OCI-LY7 (cell line): ENCODE data around the gene KCNQ1. TPM values are rescaled to one million over a fixed set of nuclear protein-coding genes. Genes with fewer than 3 reads are reported as not detected.

Experiments
- BruUV-seq: library from RNA; stranded (reverse); fragments of 400-500 nt; replicated peaks from 2 replicates; lab custom pipeline; 2021; lab: Mats Ljungman, UMichigan
- CTCF ChIA-PET: fragments of 300-600 bp; sonication (Branson Sonifier 250); formaldehyde crosslinking; loops from one replicate; lab custom pipeline; 2022; ENCODE audit warnings: antibody characterized with exemption; ENCODE audit not compliant: unreplicated experiment; lab: Charles Lee
- POLR2A ChIA-PET: fragments of 300-600 bp; sonication (Branson Sonifier 250); formaldehyde crosslinking; loops from one replicate; lab custom pipeline; 2022; ENCODE audit warnings: antibody characterized with exemption; lab: Charles Lee
- DNase-seq: peaks from one replicate; pipeline ENCODE4 v3.0.0-alpha.2; 2015; ENCODE audit warnings: low spot score
- H2AFZ ChIP-seq: fragments of 200-600 bp; sonication (generic), shearing (Covaris generic); 2 replicates; pipeline ENCODE4 v1.6.1; 2014; ENCODE audit warnings: mild to moderate bottlenecking, antibody characterized with exemption, low read length, moderate library complexity
- H3K27ac ChIP-seq: fragments of 200-600 bp; sonication (generic); 2 replicates; pipeline ENCODE4 v1.5.1; 2014; ENCODE audit warnings: mixed run types, low read depth, mild to moderate bottlenecking, moderate library complexity, low read length, inconsistent platforms; ENCODE audit not compliant: poor library complexity, severe bottlenecking
- H3K36me3 ChIP-seq: fragments of 200-600 bp; sonication (generic); 2 replicates; pipeline ENCODE4 v1.6.1; 2014; ENCODE audit warnings: mild to moderate bottlenecking, antibody characterized with exemption, low read length, moderate library complexity, mixed read lengths; ENCODE audit not compliant: insufficient read depth
- H3K4me1 ChIP-seq: fragments of 200-600 bp; sonication (generic); 2 replicates; pipeline ENCODE4 v1.5.1; 2014; ENCODE audit warnings: mild to moderate bottlenecking, low read length; ENCODE audit not compliant: insufficient read depth, poor library complexity, severe bottlenecking
- H3K4me2 ChIP-seq: fragments of 200-600 bp; sonication (generic); 2 replicates; pipeline ENCODE4 v1.6.1; 2014; ENCODE audit warnings: mild to moderate bottlenecking, low read length
- H3K4me3 ChIP-seq: fragments of 200-600 bp; sonication (generic); 2 replicates; pipeline ENCODE4 v1.5.1; 2014; ENCODE audit warnings: mild to moderate bottlenecking, low read depth, low read length; ENCODE audit not compliant: poor library complexity, severe bottlenecking
- H3K79me2 ChIP-seq: fragments of 200-600 bp; sonication (generic); 2 replicates; pipeline ENCODE4 v1.6.1; 2016; ENCODE audit warnings: low read depth, mild to moderate bottlenecking, low read length, moderate library complexity, mixed read lengths; ENCODE audit not compliant: insufficient read depth
- H3K9me2 ChIP-seq: fragments of 200-600 bp; sonication (generic); 2 replicates; pipeline ENCODE4 v1.6.1; 2016; ENCODE audit warnings: mild to moderate bottlenecking, low read length, mixed read lengths; ENCODE audit not compliant: insufficient read depth
- H3K9me3 ChIP-seq: fragments of 200-600 bp; sonication (generic); 2 replicates; pipeline ENCODE4 v1.6.1; 2014; ENCODE audit warnings: mild to moderate bottlenecking, mixed run types, low read length, mixed read lengths
- H4K20me1 ChIP-seq: fragments of 200-600 bp; sonication (generic); 2 replicates; pipeline ENCODE4 v1.6.1; 2014; ENCODE audit warnings: mild to moderate bottlenecking, antibody characterized with exemption, low read length, moderate library complexity, mixed read lengths; ENCODE audit not compliant: insufficient read depth
- EZH2phosphoT487 ChIP-seq: fragments of 200-600 bp; sonication (generic); IDR thresholded peaks from 2 replicates; pipeline ENCODE4 v1.6.1; 2018; ENCODE audit warnings: low read depth, borderline replicate concordance, mild to moderate bottlenecking, mixed run types, antibody characterized with exemption, low read length, moderate library complexity, mixed read lengths
- intact Hi-C: fragments of 100-400 bp; cut with micrococcal nuclease; formaldehyde crosslinking; loops from one replicate; pipeline ENCODE4 v1.10.0; 2022; ENCODE audit not compliant: unreplicated experiment
- total RNA-seq, 2 experiments: library from RNA; depleted of rRNA in 1 of 2; stranded (reverse); fragments of >200 nt in 1 of 2; shearing (Covaris generic) in 1 of 2; gene quantifications; 2 replicates each; pipeline ENCODE4 v1.2.3, GENCODE V29; 2014 to 2022
- TF ChIP-seq, protein P1 (sequence below): fragments of 200-600 bp; sonication (generic); conservative IDR thresholded peaks from 2 replicates; pipeline ENCODE4 v1.5.1; 2014; ENCODE audit warnings: mild to moderate bottlenecking, antibody characterized with exemption, low read length, moderate library complexity, mixed read lengths

Gene KCNQ1
- total RNA-seq, 2 experiments from 2014 or later: 0.22 to 1.3 TPM

GRCh38 chr11:2806351-2807024 is 361.7 kb downstream of the KCNQ1 start:
- ChIA-PET POLR2A (no interaction called here), CTCF (no interaction called here)
- Histone ChIP-seq H3K4me2 (no peak overlapping the region), H3K27ac (no peak overlapping the region), H2AFZ (no peak overlapping the region), H3K79me2 (no peaks in the 10 kb centered on the region), H3K4me3 (no peak overlapping the region), H3K9me2 (no peaks in the 10 kb centered on the region), H4K20me1 (no peaks in the 10 kb centered on the region), H3K9me3 (no peaks in the 10 kb centered on the region), H3K36me3 (no peaks in the 10 kb centered on the region), H3K4me1 (no peaks in the 10 kb centered on the region)
- no peak for TF ChIP-seq EZH2phosphoT487
- TF ChIP-seq, protein P1, sequence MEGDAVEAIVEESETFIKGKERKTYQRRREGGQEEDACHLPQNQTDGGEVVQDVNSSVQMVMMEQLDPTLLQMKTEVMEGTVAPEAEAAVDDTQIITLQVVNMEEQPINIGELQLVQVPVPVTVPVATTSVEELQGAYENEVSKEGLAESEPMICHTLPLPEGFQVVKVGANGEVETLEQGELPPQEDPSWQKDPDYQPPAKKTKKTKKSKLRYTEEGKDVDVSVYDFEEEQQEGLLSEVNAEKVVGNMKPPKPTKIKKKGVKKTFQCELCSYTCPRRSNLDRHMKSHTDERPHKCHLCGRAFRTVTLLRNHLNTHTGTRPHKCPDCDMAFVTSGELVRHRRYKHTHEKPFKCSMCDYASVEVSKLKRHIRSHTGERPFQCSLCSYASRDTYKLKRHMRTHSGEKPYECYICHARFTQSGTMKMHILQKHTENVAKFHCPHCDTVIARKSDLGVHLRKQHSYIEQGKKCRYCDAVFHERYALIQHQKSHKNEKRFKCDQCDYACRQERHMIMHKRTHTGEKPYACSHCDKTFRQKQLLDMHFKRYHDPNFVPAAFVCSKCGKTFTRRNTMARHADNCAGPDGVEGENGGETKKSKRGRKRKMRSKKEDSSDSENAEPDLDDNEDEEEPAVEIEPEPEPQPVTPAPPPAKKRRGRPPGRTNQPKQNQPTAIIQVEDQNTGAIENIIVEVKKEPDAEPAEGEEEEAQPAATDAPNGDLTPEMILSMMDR: no peak
- BruUV-seq: no TSS peak
- no peak for DNase-seq
- intact Hi-C loops: no loop called here

GRCh38 chr11:2807025-2807681 is 362.3 kb downstream of the KCNQ1 start:
- intact Hi-C loops: no loop called here
- Histone ChIP-seq H3K4me1 (no peaks in the 10 kb centered on the region), H4K20me1 (no peaks in the 10 kb centered on the region), H3K4me3 (no peak overlapping the region), H3K79me2 (no peaks in the 10 kb centered on the region), H3K27ac (no peak overlapping the region), H3K9me2 (no peaks in the 10 kb centered on the region), H3K9me3 (no peaks in the 10 kb centered on the region), H3K36me3 (no peaks in the 10 kb centered on the region), H3K4me2 (no peak overlapping the region), H2AFZ (no peak overlapping the region)
- ChIA-PET POLR2A (no interaction called here), CTCF (no interaction called here)
- no peak for DNase-seq
- BruUV-seq: no TSS peak
- TF ChIP-seq, protein P1: no peak
- no peak for TF ChIP-seq EZH2phosphoT487

DNA sequence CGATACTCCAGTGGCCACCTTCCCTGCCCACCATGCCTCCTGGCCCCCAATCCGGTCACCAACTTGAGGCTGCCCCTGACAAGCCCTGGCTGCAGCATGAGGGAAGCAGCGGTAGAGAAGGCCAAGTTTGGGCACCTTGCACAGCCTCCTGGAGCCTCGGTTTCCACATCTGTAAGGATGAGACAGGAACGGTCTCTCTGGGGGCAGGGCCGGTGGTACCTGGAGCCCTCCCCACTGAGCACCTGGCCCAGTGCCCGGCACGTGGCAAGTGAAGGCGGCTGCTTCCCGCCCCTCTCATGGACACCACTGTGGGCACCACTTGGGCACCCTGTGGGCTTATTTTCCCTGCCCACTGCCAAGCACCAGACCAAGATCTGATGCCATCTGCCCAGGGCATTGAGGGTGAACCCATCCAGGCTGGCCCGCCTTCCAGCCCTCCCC is 363.0 kb downstream of the KCNQ1 start:
- intact Hi-C loops: no loop called here
- no TSS peak for BruUV-seq
- Histone ChIP-seq H3K4me1 (no peaks in the 10 kb centered on the region), H3K27ac (no peak overlapping the region), H2AFZ (no peak overlapping the region), H3K36me3 (no peaks in the 10 kb centered on the region), H3K79me2 (no peaks in the 10 kb centered on the region), H4K20me1 (no peaks in the 10 kb centered on the region), H3K9me2 (no peaks in the 10 kb centered on the region), H3K9me3 (no peaks in the 10 kb centered on the region), H3K4me3 (no peak overlapping the region), H3K4me2 (no peak overlapping the region)
- ChIA-PET CTCF (no interaction called here), POLR2A (no interaction called here)
- no peak for DNase-seq
- TF ChIP-seq, protein P1: no peak
- TF ChIP-seq EZH2phosphoT487: no peak
